CD4-positive, CD25-positive, alpha-beta regulatory T cell (primary cell): ENCODE results near the gene TRPM3. TPM values are rescaled to one million over a fixed set of nuclear protein-coding genes. Genes with fewer than 3 reads are reported as not detected.

ENCODE experiments used
- ATAC-seq, 2 donors: fragments of 150-1000 bp; cut with Tn5 transposase; one replicate each; pipeline ENCODE4 v1.10.0; 2021; ENCODE audit warnings: low read depth in 2 of 2, moderate number of reproducible peaks in 2 of 2, moderate library complexity in 1 of 2
- DNase-seq, 3 donors: peaks; one replicate each; pipeline versions ENCODE4 v3.0.0 to v3.0.0-alpha.2; 2012 to 2022; ENCODE audit warnings: mixed read lengths in 1 of 3
- H3K27ac ChIP-seq: one replicate; pipeline ENCODE4 v1.7.0; 2013; ENCODE audit warnings: mild to moderate bottlenecking, low read length; ENCODE audit not compliant: insufficient read depth, poor library complexity, severe bottlenecking
- H3K27me3 ChIP-seq: one replicate; pipeline ENCODE4 v1.7.0; 2013; ENCODE audit warnings: low read length; ENCODE audit not compliant: control insufficient read depth, insufficient read depth
- H3K36me3 ChIP-seq: one replicate; pipeline ENCODE4 v1.7.0; 2013; ENCODE audit warnings: mild to moderate bottlenecking, low read length, moderate library complexity; ENCODE audit not compliant: control insufficient read depth, insufficient read depth
- H3K4me1 ChIP-seq: 2 replicates; pipeline ENCODE4 v1.7.0; 2013; ENCODE audit warnings: mild to moderate bottlenecking, low read length; ENCODE audit not compliant: insufficient read depth, control insufficient read depth, poor library complexity, severe bottlenecking
- H3K4me3 ChIP-seq: one replicate; pipeline ENCODE4 v1.7.0; 2013; ENCODE audit warnings: low read depth, mild to moderate bottlenecking, low read length, moderate library complexity
- H3K9me3 ChIP-seq, 2 experiments: 1 replicate in 1 of 2; 2 replicates in 1 of 2; pipeline ENCODE4 v1.7.0; 2013; ENCODE audit warnings: low read length in 2 of 2, mild to moderate bottlenecking in 1 of 2, moderate library complexity in 1 of 2; ENCODE audit not compliant: control insufficient read depth in 2 of 2
- H3K27ac Mint-ChIP-seq, 3 donors: one replicate each; pipeline ENCODE4 v1.8.0; 2020 to 2022; ENCODE audit warnings: mild to moderate bottlenecking in 3 of 3, mixed read lengths in 3 of 3, moderate library complexity in 2 of 3
- H3K27me3 Mint-ChIP-seq: one replicate; pipeline ENCODE4 v1.8.0; 2022; ENCODE audit warnings: mild to moderate bottlenecking, mixed read lengths
- H3K36me3 Mint-ChIP-seq: one replicate; pipeline ENCODE4 v1.8.0; 2020; ENCODE audit warnings: mixed read lengths
- H3K4me1 Mint-ChIP-seq, 4 donors: one replicate each; pipeline ENCODE4 v1.8.0; 2020 to 2022; ENCODE audit warnings: mixed read lengths in 4 of 4, mild to moderate bottlenecking in 1 of 4
- H3K4me3 Mint-ChIP-seq, 4 donors: one replicate each; pipeline ENCODE4 v1.8.0; 2020 to 2022; ENCODE audit warnings: mild to moderate bottlenecking in 4 of 4, mixed read lengths in 4 of 4, moderate library complexity in 3 of 4
- H3K9me3 Mint-ChIP-seq, 7 donors: one replicate each; pipeline ENCODE4 v1.8.0; 2020 to 2022; ENCODE audit warnings: mixed read lengths in 7 of 7, mild to moderate bottlenecking in 3 of 7, moderate library complexity in 2 of 7
- polyA plus RNA-seq, 4 donors: library from polyadenylated mRNA; unstranded; fragments of 300-500 nt; fragmentation: Illumina TruSeq; gene quantifications; one replicate each; pipeline ENCODE4 v1.2.3, GENCODE V29; 2021
- total RNA-seq: library from RNA; stranded (reverse); gene quantifications from one replicate; pipeline ENCODE4 v1.2.3, GENCODE V29; 2022

The TRPM3 gene
- total and polyA plus RNA-seq, 5 donors from 2014 or later, result not detected

DNA sequence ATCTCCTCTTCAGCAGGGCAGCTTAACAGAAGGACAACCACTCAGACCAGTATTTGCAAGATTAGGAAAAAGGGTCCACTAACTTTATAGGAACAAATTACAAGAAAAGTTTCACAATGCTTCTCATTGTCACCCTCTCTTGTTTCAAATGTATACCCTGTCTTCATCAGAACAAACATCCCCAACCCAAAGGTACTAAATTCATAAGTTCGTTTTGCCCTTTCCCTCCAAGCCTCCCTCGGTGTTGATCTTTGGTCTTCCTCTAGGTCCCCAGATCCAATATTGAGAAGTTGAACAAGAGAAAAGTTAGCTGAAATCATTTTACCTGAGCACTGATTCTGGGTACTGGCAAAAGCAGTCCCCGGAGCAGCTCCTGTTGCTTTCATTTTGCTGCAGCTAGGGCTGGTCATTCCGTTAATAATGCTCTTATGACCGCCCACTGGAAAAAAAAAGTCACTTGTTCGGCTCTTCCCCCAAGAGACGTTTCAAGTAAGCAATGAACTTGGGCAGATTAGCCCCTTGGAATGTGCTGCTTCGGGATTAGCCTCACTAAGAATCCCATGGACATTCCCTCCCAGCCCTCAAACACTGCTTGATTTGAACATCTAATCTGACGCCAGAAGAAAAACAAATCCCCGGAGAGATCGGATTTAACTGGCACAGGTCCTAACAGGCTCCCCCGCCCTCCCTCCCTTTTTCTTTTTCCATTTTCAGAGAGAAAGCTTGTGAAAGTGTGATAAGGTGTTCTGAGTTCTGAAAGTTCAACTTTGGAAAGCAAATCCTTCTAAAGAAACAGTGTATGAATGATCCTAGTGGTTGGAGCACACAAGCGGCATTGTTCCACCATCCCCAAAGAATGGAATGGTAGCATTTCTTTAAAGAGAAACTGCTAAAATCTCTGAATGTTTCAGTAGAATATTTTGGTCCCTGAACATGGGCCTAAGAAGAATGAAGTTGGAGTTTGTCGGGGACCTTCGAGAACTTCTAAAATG is 252.5 kb downstream of the TRPM3 start:
- no peak for ATAC-seq
- Mint-ChIP-seq H3K27ac (no peak overlapping the region), H3K9me3 (peaks cover 0 to 2% (median 0%) of the 10 kb centered on the region in 7 donors), H3K4me3 (no peak overlapping the region), H3K4me1 (no peaks in the 10 kb centered on the region), H3K27me3 (peaks cover 7% of the 10 kb centered on the region), H3K36me3 (no peaks in the 10 kb centered on the region)
- DNase-seq, result no peak
- Histone ChIP-seq H3K27me3 (no peaks in the 10 kb centered on the region), H3K4me3 (no peak overlapping the region), H3K27ac (no peak overlapping the region), H3K9me3 (no peaks in the 10 kb centered on the region), H3K4me1 (no peaks in the 10 kb centered on the region), H3K36me3 (no peaks in the 10 kb centered on the region)

GRCh38 chr9:70868041-70868440 is 253.4 kb downstream of the TRPM3 start:
- H3K27ac Mint-ChIP-seq, result no peak overlapping the region
- H3K27me3 Mint-ChIP-seq, result peaks cover 10% of the 10 kb centered on the region
- no peak for ATAC-seq
- Histone ChIP-seq H3K27me3 (no peaks in the 10 kb centered on the region), H3K27ac (no peak overlapping the region), H3K4me3 (no peak overlapping the region), H3K9me3 (no peaks in the 10 kb centered on the region), H3K4me1 (no peaks in the 10 kb centered on the region), H3K36me3 (no peaks in the 10 kb centered on the region)
- no peaks in the 10 kb centered on the region for H3K4me1 Mint-ChIP-seq
- no peaks in the 10 kb centered on the region for H3K36me3 Mint-ChIP-seq
- peaks cover 0 to 2% (median 0%) of the 10 kb centered on the region in 7 donors for H3K9me3 Mint-ChIP-seq
- no peak overlapping the region for H3K4me3 Mint-ChIP-seq
- no peak for DNase-seq

DNA sequence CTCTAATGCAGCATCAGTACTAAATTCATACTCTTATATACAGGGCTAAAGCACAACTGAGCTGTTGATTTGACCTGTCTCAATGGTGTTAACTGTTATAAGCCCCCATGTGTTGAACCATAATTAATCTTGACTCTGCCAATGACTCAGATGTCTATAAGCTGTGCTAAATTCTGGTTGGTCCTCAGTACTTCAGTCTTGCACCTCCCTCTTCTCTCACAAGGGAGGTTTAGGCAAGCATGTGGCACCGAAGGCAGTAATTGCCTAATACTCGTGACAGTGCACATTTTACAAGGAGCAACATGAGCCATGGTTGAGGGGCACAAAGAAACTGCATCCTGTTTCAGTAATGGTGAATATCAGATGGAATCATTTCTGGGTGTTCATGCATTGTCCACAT is 255.9 kb downstream of the TRPM3 start:
- H3K36me3 ChIP-seq, result no peaks in the 10 kb centered on the region
- no peak overlapping the region for H3K27ac ChIP-seq
- peaks cover 11% of the 10 kb centered on the region for H3K27me3 Mint-ChIP-seq
- no peak overlapping the region for H3K27ac Mint-ChIP-seq
- no peaks in the 10 kb centered on the region for H3K4me1 Mint-ChIP-seq
- no peak overlapping the region for H3K4me3 Mint-ChIP-seq
- no peak for DNase-seq
- H3K9me3 ChIP-seq, result no peaks in the 10 kb centered on the region
- H3K27me3 ChIP-seq, result no peaks in the 10 kb centered on the region
- H3K9me3 Mint-ChIP-seq, result peaks cover 0 to 2% (median 0%) of the 10 kb centered on the region in 7 donors
- no peaks in the 10 kb centered on the region for H3K4me1 ChIP-seq
- no peak overlapping the region for H3K4me3 ChIP-seq
- no peaks in the 10 kb centered on the region for H3K36me3 Mint-ChIP-seq
- no peak for ATAC-seq

DNA sequence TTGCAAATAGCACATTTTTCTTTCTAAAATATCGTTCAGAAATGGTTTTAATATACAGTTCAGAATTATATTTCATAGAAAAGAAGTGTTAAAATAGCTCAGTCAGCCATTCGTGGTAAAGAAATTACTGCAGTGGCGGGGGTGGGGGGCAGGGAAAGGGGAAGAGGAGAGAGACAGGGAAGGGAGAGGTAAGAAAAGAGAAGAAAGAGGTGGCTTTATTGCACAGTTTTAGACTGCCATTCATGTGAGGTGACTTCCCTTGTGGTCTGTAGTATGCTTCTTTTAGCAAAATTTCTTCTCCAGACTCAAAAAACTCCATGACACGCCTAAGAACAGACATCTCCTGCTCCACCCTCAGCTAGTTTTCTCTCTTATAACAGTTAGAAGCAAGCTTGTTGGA is 259.6 kb downstream of the TRPM3 start:
- no peak for DNase-seq
- Mint-ChIP-seq H3K4me1 (no peaks in the 10 kb centered on the region), H3K27ac (no peak overlapping the region), H3K27me3 (peaks cover 4% of the 10 kb centered on the region), H3K9me3 (no peaks in the 10 kb centered on the region), H3K4me3 (no peak overlapping the region), H3K36me3 (no peaks in the 10 kb centered on the region)
- no peaks in the 10 kb centered on the region for H3K27me3 ChIP-seq
- no peak overlapping the region for H3K27ac ChIP-seq
- H3K9me3 ChIP-seq, result no peaks in the 10 kb centered on the region
- no peak overlapping the region for H3K4me3 ChIP-seq
- H3K4me1 ChIP-seq, result no peaks in the 10 kb centered on the region
- H3K36me3 ChIP-seq, result no peaks in the 10 kb centered on the region
- no peak for ATAC-seq

DNA sequence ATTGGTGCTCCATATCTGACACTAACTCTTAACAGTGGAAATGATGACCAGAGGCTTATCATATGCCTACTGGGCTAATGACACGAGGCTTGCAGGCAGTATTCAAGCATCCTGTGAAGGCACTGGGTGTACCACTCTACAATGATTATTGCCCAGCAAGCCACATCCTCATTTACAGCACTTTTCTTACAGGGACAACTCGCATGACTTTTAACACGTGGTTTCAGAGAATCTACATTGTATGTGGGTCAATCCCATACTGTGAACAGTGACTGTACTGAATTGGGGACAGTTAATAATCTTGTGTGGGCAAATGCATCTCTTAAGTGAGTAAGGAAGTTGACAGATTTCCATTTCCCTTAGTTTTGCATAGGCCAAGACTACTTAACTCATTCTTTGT is 260.0 kb downstream of the TRPM3 start:
- Mint-ChIP-seq H3K36me3 (no peaks in the 10 kb centered on the region), H3K9me3 (no peaks in the 10 kb centered on the region), H3K27me3 (peaks cover 4% of the 10 kb centered on the region), H3K4me3 (no peak overlapping the region), H3K4me1 (no peaks in the 10 kb centered on the region), H3K27ac (no peak overlapping the region)
- H3K27me3 ChIP-seq, result no peaks in the 10 kb centered on the region
- no peak for ATAC-seq
- H3K4me3 ChIP-seq, result no peak overlapping the region
- H3K9me3 ChIP-seq, result no peaks in the 10 kb centered on the region
- H3K4me1 ChIP-seq, result no peaks in the 10 kb centered on the region
- no peak for DNase-seq
- no peak overlapping the region for H3K27ac ChIP-seq
- no peaks in the 10 kb centered on the region for H3K36me3 ChIP-seq

DNA sequence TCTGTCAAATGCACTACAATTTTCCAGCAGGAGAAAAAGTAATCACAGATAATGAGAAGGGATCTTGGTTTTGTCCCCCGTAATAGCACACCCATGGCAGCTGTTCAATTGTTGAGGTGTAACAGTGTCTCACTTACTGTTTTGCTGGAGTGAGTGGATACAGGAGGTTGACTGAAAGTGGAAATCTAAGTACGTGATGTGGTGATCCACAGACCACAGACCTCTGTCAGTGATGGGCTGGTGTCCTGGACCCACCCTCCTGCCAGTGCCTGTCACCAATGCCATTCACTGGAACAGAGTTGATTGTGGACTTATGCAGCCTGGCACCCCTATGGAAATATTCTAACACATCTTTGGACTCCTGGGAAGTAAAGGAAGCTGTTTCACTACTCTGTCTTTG is 261.7 kb downstream of the TRPM3 start:
- peaks cover 4% of the 10 kb centered on the region for H3K27me3 Mint-ChIP-seq
- no peak overlapping the region for H3K27ac Mint-ChIP-seq
- H3K27me3 ChIP-seq, result no peaks in the 10 kb centered on the region

DNA sequence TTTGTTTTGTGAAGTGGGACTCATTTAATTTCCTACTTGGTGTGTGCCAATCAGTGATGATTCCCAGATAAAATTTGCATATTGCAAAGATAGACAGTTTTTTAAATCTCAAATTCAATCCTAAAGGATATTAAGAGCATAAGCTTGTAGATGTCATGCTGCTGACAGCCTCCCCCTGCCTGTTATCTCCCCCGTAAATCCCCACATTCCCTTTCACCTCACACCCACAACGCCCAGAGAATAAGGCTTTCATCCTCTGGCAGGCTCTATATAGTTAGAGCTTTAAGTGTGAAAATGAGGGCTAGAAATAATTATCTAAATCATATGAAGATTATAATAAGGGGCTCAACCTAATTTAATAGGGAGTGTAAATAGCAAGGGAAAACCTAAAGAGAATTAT is 265.0 kb downstream of the TRPM3 start:
- Mint-ChIP-seq H3K36me3 (no peaks in the 10 kb centered on the region), H3K4me3 (no peak overlapping the region), H3K9me3 (peaks cover 0 to 2% (median 0%) of the 10 kb centered on the region in 7 donors), H3K4me1 (no peaks in the 10 kb centered on the region), H3K27ac (no peak overlapping the region), H3K27me3 (no peaks in the 10 kb centered on the region)
- Histone ChIP-seq H3K27me3 (no peaks in the 10 kb centered on the region), H3K9me3 (no peaks in the 10 kb centered on the region), H3K4me1 (no peaks in the 10 kb centered on the region), H3K27ac (no peak overlapping the region), H3K4me3 (no peak overlapping the region), H3K36me3 (no peaks in the 10 kb centered on the region)
- ATAC-seq (no peak), DNase-seq (no peak)

More for the DNA sequence above, 261.7 kb downstream of the TRPM3 start:
- no peaks in the 10 kb centered on the region for H3K9me3 ChIP-seq
- no peaks in the 10 kb centered on the region for H3K36me3 Mint-ChIP-seq
- H3K4me1 Mint-ChIP-seq, result no peaks in the 10 kb centered on the region
- no peak for DNase-seq
- ATAC-seq, result no peak
- no peaks in the 10 kb centered on the region for H3K36me3 ChIP-seq
- no peaks in the 10 kb centered on the region for H3K9me3 Mint-ChIP-seq
- no peak overlapping the region for H3K4me3 Mint-ChIP-seq
- no peak overlapping the region for H3K4me3 ChIP-seq
- no peaks in the 10 kb centered on the region for H3K4me1 ChIP-seq
- H3K27ac ChIP-seq, result no peak overlapping the region

DNA sequence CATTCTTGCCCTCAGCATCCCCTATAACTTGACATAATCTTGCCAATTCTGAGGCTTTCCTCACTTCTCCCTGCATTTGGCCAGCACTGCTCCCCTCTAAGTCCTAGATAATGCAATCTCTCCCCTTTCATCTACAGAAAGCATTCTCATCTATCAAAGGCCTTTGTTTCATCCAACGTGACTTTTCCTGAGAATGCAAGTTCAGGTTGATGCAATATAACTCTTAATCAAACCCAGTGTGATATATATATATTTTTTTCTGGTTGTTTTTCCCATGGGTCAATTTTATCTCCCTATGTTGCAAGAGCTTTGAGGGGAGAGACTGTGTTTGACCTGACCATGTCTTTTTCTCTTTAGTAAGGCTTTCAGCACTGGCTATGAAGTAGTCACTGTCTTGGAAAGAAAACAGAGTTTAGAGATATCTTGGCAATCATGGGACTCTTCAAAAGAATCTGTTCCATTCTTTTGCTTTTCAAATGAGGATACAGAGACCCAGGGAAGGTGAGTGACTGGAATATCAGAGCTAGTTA is 268.6 kb downstream of the TRPM3 start:
- no peaks in the 10 kb centered on the region for H3K36me3 ChIP-seq
- DNase-seq (no peak), ATAC-seq (no peak)
- H3K27ac ChIP-seq, result no peak overlapping the region
- Mint-ChIP-seq H3K27ac (no peak overlapping the region), H3K4me3 (no peak overlapping the region), H3K4me1 (no peaks in the 10 kb centered on the region), H3K36me3 (no peaks in the 10 kb centered on the region), H3K27me3 (no peaks in the 10 kb centered on the region), H3K9me3 (peaks cover 0 to 2% (median 0%) of the 10 kb centered on the region in 7 donors)
- H3K9me3 ChIP-seq, result no peaks in the 10 kb centered on the region
- no peak overlapping the region for H3K4me3 ChIP-seq
- H3K4me1 ChIP-seq, result no peaks in the 10 kb centered on the region
- H3K27me3 ChIP-seq, result no peaks in the 10 kb centered on the region
